Trophoblast cell (in vitro differentiated cells and primary cell): Measurements from ENCODE around the gene LRCH2.
A peak's percentile ranks its signal among the peaks of the same experiment; 100 is the strongest.

Experiments
- DNase-seq, 2 donors: peaks; one replicate each; pipeline ENCODE4 v3.0.0-alpha.2; 2016
- H2AFZ ChIP-seq: 2 replicates; pipeline ENCODE4 v1.6.1; 2013; ENCODE audit warnings: low read length, moderate library complexity, mild to moderate bottlenecking; ENCODE audit not compliant: insufficient read depth, poor library complexity
- H2AK5ac ChIP-seq: 2 replicates; pipeline ENCODE4 v1.6.1; 2013; ENCODE audit warnings: mild to moderate bottlenecking, low read length
- H2BK120ac ChIP-seq: 2 replicates; pipeline ENCODE4 v1.6.1; 2013; ENCODE audit warnings: low read length, mild to moderate bottlenecking, moderate library complexity; ENCODE audit not compliant: insufficient read depth, poor library complexity
- H2BK12ac ChIP-seq: 2 replicates; pipeline ENCODE4 v1.6.1; 2013; ENCODE audit warnings: mild to moderate bottlenecking, low read length, moderate library complexity
- H2BK5ac ChIP-seq: 2 replicates; pipeline ENCODE4 v1.6.1; 2013; ENCODE audit warnings: low read length, low read depth, moderate library complexity, mild to moderate bottlenecking; ENCODE audit not compliant: poor library complexity
- H3K14ac ChIP-seq: 2 replicates; pipeline ENCODE4 v1.6.1; 2013; ENCODE audit warnings: mild to moderate bottlenecking, low read length
- H3K18ac ChIP-seq: 2 replicates; pipeline ENCODE4 v1.6.1; 2013; ENCODE audit warnings: mild to moderate bottlenecking, low read length
- H3K23ac ChIP-seq: 2 replicates; pipeline ENCODE4 v1.6.1; 2013; ENCODE audit warnings: low read length
- H3K27ac ChIP-seq: 2 replicates; pipeline ENCODE4 v1.5.1; 2013; ENCODE audit warnings: low read depth, mild to moderate bottlenecking, inconsistent platforms, low read length, moderate library complexity
- H3K27me3 ChIP-seq: 2 replicates; pipeline ENCODE4 v1.6.1; 2013; ENCODE audit warnings: inconsistent platforms, mild to moderate bottlenecking, low read length, moderate library complexity; ENCODE audit not compliant: insufficient read depth
- H3K36me3 ChIP-seq, 2 experiments: 1 replicate in 1 of 2; 2 replicates in 1 of 2; pipeline ENCODE4 v1.6.1; 2013; ENCODE audit warnings: low read length in 2 of 2, mild to moderate bottlenecking in 2 of 2, moderate library complexity in 1 of 2; ENCODE audit not compliant: insufficient read depth in 2 of 2, control insufficient read depth in 1 of 2
- H3K4ac ChIP-seq: 2 replicates; pipeline ENCODE4 v1.6.1; 2013; ENCODE audit warnings: low read depth, mild to moderate bottlenecking, low read length, moderate library complexity
- H3K4me1 ChIP-seq, 2 experiments: 1 replicate in 1 of 2; 2 replicates in 1 of 2; pipeline ENCODE4 v1.6.1; 2013; ENCODE audit warnings: low read length in 2 of 2, mild to moderate bottlenecking in 2 of 2, moderate library complexity in 1 of 2; ENCODE audit not compliant: insufficient read depth in 2 of 2, control insufficient read depth in 1 of 2
- H3K4me2 ChIP-seq: 2 replicates; pipeline ENCODE4 v1.6.1; 2013; ENCODE audit warnings: inconsistent platforms, mild to moderate bottlenecking, low read length, moderate library complexity
- H3K4me3 ChIP-seq: 2 replicates; pipeline ENCODE4 v1.5.1; 2013; ENCODE audit warnings: mild to moderate bottlenecking, low read depth, low read length, inconsistent platforms
- H3K79me1 ChIP-seq: one replicate; pipeline ENCODE4 v1.6.1; 2013; ENCODE audit warnings: low read length
- H3K79me2 ChIP-seq: 2 replicates; pipeline ENCODE4 v1.6.1; 2013; ENCODE audit warnings: low read length, mild to moderate bottlenecking; ENCODE audit not compliant: control insufficient read depth, insufficient read depth, poor library complexity
- H3K9ac ChIP-seq: 2 replicates; pipeline ENCODE4 v1.6.1; 2013; ENCODE audit warnings: mild to moderate bottlenecking, low read length
- H3K9me3 ChIP-seq: 2 replicates; pipeline ENCODE4 v1.6.1; 2013; ENCODE audit warnings: low read depth, mild to moderate bottlenecking, control low read depth, inconsistent platforms, low read length; ENCODE audit not compliant: insufficient read depth
- H4K12ac ChIP-seq: 2 replicates; pipeline ENCODE4 v1.6.1; 2013; ENCODE audit warnings: low read depth, mild to moderate bottlenecking, low read length, moderate library complexity
- H4K8ac ChIP-seq: 2 replicates; pipeline ENCODE4 v1.6.1; 2013; ENCODE audit warnings: low read depth, mild to moderate bottlenecking, low read length, moderate library complexity
- H4K91ac ChIP-seq: one replicate; pipeline ENCODE4 v1.6.1; 2013; ENCODE audit warnings: low read depth, mild to moderate bottlenecking, low read length, moderate library complexity
- WGBS: extraction: QIAGEN DNeasy Blood & Tissue Kit; methylation state at CpG from one replicate; pipeline ENCODE4 v1.1.7; 2013; ENCODE audit warnings: missing lambda C conversion rate; ENCODE audit not compliant: insufficient read length, insufficient coverage; ENCODE audit errors: extremely low coverage; 5-methylcytosine and 5-hydroxymethylcytosine counted together

LRCH2 gene

DNA sequence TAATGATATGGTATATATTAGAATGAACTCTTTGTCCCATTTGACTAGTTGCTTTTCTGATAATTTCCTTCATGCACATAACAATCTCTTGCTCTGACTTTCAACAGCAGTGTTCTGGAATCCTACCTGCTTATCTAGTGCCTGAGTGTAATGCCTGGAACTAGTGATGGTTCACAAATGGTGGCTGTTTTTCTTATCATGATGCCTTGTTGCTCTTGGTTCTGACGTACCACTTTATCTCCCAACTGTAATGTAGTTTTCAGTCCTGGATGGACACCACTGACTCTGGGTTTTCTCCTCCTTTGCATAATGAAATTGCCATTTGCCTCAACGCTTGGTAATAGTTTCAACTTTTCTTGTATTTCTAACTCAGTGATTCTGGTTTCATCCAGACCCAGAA, 30.1 kb upstream of the LRCH2 start:
- no CpG with 5 or more reads among the region's 2 CpGs for WGBS
- Histone ChIP-seq H3K14ac (no peak overlapping the region), H2BK12ac (no peak overlapping the region), H3K4me2 (no peak overlapping the region), H3K23ac (no peak overlapping the region), H2AK5ac (no peak overlapping the region), H3K27ac (no peak overlapping the region), H2AFZ (no peak overlapping the region), H4K12ac (no peak overlapping the region), H4K8ac (no peak overlapping the region), H3K79me1 (peaks cover 10% of the 10 kb centered on the region), H3K36me3 (no peaks in the 10 kb centered on the region), H2BK120ac (no peak overlapping the region), H4K91ac (no peak overlapping the region), H2BK5ac (no peak overlapping the region), H3K4me3 (no peak overlapping the region), H3K9ac (no peak overlapping the region), H3K79me2 (no peaks in the 10 kb centered on the region), H3K4ac (no peak overlapping the region), H3K18ac (no peak overlapping the region), H3K27me3 (no peaks in the 10 kb centered on the region), H3K9me3 (no peaks in the 10 kb centered on the region), H3K4me1 (peaks cover 2 to 5% of the 10 kb centered on the region in 2 experiments)
- no peak for DNase-seq

DNA sequence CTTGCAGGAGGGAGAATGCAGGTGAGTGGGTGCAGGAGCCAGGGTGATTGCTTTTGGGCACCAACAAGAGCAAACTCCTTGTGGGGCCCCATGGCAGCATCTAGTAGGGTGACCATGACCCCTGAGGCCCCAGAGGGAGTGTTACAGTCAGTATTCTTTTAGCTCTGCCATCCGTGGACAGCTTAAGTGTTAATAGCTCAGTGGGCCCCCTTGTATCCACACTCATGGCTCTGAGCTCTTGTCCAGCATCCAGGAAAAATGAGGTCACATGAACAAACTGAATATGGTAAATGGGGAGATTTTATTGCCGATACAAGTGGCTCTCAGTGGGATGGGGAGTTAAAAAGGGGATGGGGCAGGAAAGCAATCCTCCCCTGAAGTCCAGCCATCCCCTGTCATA, 27.3 kb upstream of the LRCH2 start:
- Histone ChIP-seq H4K8ac (peak overlapping the region; percentile 17), H4K91ac (peak overlapping the region; percentile 66), H3K4me1 (peaks cover 2 to 9% of the 10 kb centered on the region in 2 experiments), H2BK12ac (peak overlapping the region; percentile 82), H3K27ac (no peak overlapping the region), H4K12ac (no peak overlapping the region), H2AK5ac (no peak overlapping the region), H3K79me2 (no peaks in the 10 kb centered on the region), H2BK5ac (peak overlapping the region; percentile 16), H3K79me1 (peaks cover 15% of the 10 kb centered on the region), H3K14ac (peak overlapping the region; percentile 17), H3K27me3 (no peaks in the 10 kb centered on the region), H3K4me3 (no peak overlapping the region), H3K4me2 (no peak overlapping the region), H3K9me3 (no peaks in the 10 kb centered on the region), H2BK120ac (peak overlapping the region; percentile 47), H3K18ac (no peak overlapping the region), H3K9ac (no peak overlapping the region), H3K23ac (no peak overlapping the region), H3K4ac (no peak overlapping the region), H3K36me3 (no peaks in the 10 kb centered on the region), H2AFZ (no peak overlapping the region)
- WGBS: no CpG with 5 or more reads among the region's 2 CpGs
- DNase-seq: no peak

DNA sequence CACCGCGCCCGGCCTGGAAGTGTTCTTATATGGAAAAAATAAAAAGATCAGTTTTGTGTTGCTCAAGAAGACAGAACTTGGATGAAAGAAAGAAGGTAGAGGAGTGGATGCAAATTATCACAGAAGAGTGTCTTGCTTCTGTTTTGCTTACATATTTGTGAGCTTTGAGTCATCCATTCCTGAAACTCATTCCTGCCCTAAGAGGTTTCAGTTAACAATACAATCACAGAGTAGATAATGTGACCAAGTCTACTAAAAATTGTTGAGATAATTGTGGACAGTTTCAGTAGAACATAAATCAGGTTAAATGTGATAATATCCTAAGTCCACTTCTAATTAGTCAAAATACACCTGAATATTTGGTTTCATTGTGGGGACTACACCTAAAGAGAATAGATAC, 26.4 kb upstream of the LRCH2 start:
- H2AFZ ChIP-seq: no peak overlapping the region
- no peaks in the 10 kb centered on the region for H3K36me3 ChIP-seq
- peak overlapping the region; percentile 77 for H4K91ac ChIP-seq
- H3K79me2 ChIP-seq: no peaks in the 10 kb centered on the region
- H4K12ac ChIP-seq: no peak overlapping the region
- H3K18ac ChIP-seq: no peak overlapping the region
- no peak overlapping the region for H3K4me2 ChIP-seq
- peak overlapping the region; percentile 63 for H2BK5ac ChIP-seq
- no peak overlapping the region for H3K23ac ChIP-seq
- peak overlapping the region; percentile 33 for H2BK120ac ChIP-seq
- no peak overlapping the region for H2AK5ac ChIP-seq
- peak in 1 of 2 donors; percentile 51 for DNase-seq
- H4K8ac ChIP-seq: peak overlapping the region; percentile 19
- no peak overlapping the region for H3K4me3 ChIP-seq
- no peak overlapping the region for H3K14ac ChIP-seq
- H3K27me3 ChIP-seq: no peaks in the 10 kb centered on the region
- H3K4me1 ChIP-seq: peaks cover 2 to 9% of the 10 kb centered on the region in 2 experiments
- H3K79me1 ChIP-seq: peaks cover 15% of the 10 kb centered on the region
- no CpG with 5 or more reads among the region's 3 CpGs for WGBS
- no peak overlapping the region for H2BK12ac ChIP-seq
- H3K9me3 ChIP-seq: no peaks in the 10 kb centered on the region
- H3K9ac ChIP-seq: no peak overlapping the region
- H3K27ac ChIP-seq: peak overlapping the region; percentile 78
- no peak overlapping the region for H3K4ac ChIP-seq

DNA sequence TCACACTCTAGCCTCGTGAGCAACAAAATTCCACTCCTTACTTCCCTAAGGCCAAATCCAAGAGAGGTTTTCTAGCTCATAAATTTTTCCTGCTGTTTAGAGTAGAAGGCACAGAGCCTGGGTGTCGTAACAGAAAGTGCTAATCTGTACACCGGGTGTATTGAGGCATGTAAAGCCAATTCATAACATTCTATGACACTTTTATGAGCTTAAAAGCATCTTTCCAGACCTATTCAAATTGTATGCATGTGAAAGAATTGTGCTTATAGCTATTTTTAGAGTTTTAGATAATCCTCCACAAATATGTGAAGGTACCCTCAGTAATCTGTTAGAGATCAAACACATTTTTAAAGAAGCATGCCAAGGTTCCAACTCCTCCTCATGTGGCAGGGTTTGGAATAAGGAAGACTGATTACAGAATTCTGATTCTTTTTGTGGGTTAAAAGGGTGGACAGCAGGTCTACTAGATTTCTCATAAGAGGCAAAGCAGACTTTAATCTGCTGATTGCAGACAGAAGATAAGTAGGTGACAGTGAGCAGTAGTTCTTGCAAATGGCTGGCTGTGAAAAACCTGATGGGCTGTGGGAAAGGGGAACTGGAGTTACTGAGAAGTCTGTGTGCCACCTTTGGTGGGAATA, 25.5 kb upstream of the LRCH2 start:
- H3K4me2 ChIP-seq: no peak overlapping the region
- H3K4me3 ChIP-seq: no peak overlapping the region
- H3K79me1 ChIP-seq: peaks cover 15% of the 10 kb centered on the region
- no peaks in the 10 kb centered on the region for H3K27me3 ChIP-seq
- no peaks in the 10 kb centered on the region for H3K79me2 ChIP-seq
- no peak overlapping the region for H3K18ac ChIP-seq
- H2AK5ac ChIP-seq: no peak overlapping the region
- no peaks in the 10 kb centered on the region for H3K9me3 ChIP-seq
- no peak overlapping the region for H2BK12ac ChIP-seq
- no peak overlapping the region for H4K12ac ChIP-seq
- no peak overlapping the region for H3K14ac ChIP-seq
- peak overlapping the region; percentile 49 for H2BK5ac ChIP-seq
- no peak overlapping the region for H3K9ac ChIP-seq
- H3K27ac ChIP-seq: peak overlapping the region; percentile 78
- peak overlapping the region; percentile 24 for H4K91ac ChIP-seq
- peak; percentile 34 to 77 for DNase-seq
- no peak overlapping the region for H3K23ac ChIP-seq
- WGBS: no CpG with 5 or more reads among the region's 3 CpGs
- no peaks in the 10 kb centered on the region for H3K36me3 ChIP-seq
- no peak overlapping the region for H2BK120ac ChIP-seq
- H3K4ac ChIP-seq: no peak overlapping the region
- no peak overlapping the region for H4K8ac ChIP-seq
- H3K4me1 ChIP-seq: peaks cover 2 to 9% of the 10 kb centered on the region in 2 experiments
- no peak overlapping the region for H2AFZ ChIP-seq
